SK-N-SH (cell line): Measurements from ENCODE around the gene PTRH2.
"Not testable (repeated sequence)": the region's sequence is repeated elsewhere in the genome, so short reads cannot be mapped to it uniquely, and the experiment has no call there.

Experiments
- EZH2phosphoT487 ChIP-seq: fragments of 200-600 bp; sonication (generic); IDR thresholded peaks from 2 replicates; pipeline ENCODE4 v1.6.1; 2017; ENCODE audit warnings: low read depth, mixed run types, mild to moderate bottlenecking, antibody characterized with exemption, moderate library complexity, borderline replicate concordance
- FOSL2 ChIP-seq: IDR thresholded peaks from 2 replicates; pipeline ENCODE4 v1.4.0; 2012; ENCODE audit warnings: low read depth, mild to moderate bottlenecking, moderate library complexity, borderline replicate concordance
- FOXJ3 ChIP-seq: sonication (generic); formaldehyde crosslinking; IDR thresholded peaks from 2 replicates; pipeline ENCODE4 v1.5.1; 2020; ENCODE audit warnings: mild to moderate bottlenecking, missing genetic modification reagents
- GATA2 ChIP-seq: sonication (generic); formaldehyde crosslinking; IDR thresholded peaks from 2 replicates; pipeline ENCODE4 v1.5.0; 2020; ENCODE audit warnings: mild to moderate bottlenecking, missing genetic modification reagents
- MXI1 ChIP-seq: IDR thresholded peaks from 2 replicates; pipeline ENCODE4 v1.6.1; 2012; ENCODE audit warnings: mild to moderate bottlenecking, low read depth, low read length, improper control_type of control experiment
- POLR2AphosphoS5 ChIP-seq: IDR thresholded peaks from 2 replicates; pipeline ENCODE4 v1.6.1; 2012; ENCODE audit warnings: low read depth, low read length
- SIN3A ChIP-seq: IDR thresholded peaks from 2 replicates; pipeline ENCODE4 v1.6.1; 2012; ENCODE audit warnings: low read depth, mild to moderate bottlenecking, low read length, moderate library complexity, borderline replicate concordance
- TF ChIP-seq, protein P1 (sequence below): fragments of 200-600 bp; sonication (generic); IDR thresholded peaks from 2 replicates; pipeline ENCODE4 v1.6.1; 2017; ENCODE audit warnings: antibody characterized with exemption, mild to moderate bottlenecking, moderate library complexity
- TF ChIP-seq, protein P2 (sequence below): IDR thresholded peaks from 2 replicates; pipeline ENCODE4 v1.4.0; 2012; ENCODE audit warnings: low read depth

DNA sequence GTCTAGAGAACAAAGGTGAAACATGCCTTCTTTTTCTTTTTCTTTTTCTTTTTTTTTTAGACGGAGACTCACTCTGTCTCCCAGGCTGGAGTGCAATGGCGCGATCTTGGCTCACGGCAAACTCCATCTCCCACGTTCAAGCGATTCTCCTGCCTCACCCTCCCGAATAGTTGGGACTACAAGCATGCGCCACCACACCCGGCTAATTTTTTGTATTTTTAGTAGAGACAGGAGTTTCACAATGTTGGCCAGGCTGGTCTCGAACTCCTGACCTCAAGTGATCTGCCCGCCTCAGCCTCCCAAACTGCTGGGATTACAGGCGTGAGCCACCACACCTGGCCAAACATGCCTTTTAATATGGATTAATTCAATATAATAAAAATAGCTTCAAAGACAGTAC lies 47.8 kb upstream of the PTRH2 start:
- not testable (repeated sequence) for TF ChIP-seq FOXJ3 (CRISPR knock-in tag); EZH2phosphoT487; FOSL2; MXI1; SIN3A; GATA2 (CRISPR knock-in tag); POLR2AphosphoS5
- TF ChIP-seq, protein P1, sequence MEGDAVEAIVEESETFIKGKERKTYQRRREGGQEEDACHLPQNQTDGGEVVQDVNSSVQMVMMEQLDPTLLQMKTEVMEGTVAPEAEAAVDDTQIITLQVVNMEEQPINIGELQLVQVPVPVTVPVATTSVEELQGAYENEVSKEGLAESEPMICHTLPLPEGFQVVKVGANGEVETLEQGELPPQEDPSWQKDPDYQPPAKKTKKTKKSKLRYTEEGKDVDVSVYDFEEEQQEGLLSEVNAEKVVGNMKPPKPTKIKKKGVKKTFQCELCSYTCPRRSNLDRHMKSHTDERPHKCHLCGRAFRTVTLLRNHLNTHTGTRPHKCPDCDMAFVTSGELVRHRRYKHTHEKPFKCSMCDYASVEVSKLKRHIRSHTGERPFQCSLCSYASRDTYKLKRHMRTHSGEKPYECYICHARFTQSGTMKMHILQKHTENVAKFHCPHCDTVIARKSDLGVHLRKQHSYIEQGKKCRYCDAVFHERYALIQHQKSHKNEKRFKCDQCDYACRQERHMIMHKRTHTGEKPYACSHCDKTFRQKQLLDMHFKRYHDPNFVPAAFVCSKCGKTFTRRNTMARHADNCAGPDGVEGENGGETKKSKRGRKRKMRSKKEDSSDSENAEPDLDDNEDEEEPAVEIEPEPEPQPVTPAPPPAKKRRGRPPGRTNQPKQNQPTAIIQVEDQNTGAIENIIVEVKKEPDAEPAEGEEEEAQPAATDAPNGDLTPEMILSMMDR: not testable (repeated sequence)
- TF ChIP-seq, protein P2, sequence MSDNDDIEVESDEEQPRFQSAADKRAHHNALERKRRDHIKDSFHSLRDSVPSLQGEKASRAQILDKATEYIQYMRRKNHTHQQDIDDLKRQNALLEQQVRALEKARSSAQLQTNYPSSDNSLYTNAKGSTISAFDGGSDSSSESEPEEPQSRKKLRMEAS: not testable (repeated sequence)
